ENCODE results near the gene TMEM132C. TPM values are rescaled to one million over a fixed set of nuclear protein-coding genes. Genes with fewer than 3 reads are reported as not detected.
A peak's percentile ranks its signal among the peaks of the same experiment; 100 is the strongest.

The TMEM132C gene
- polyA plus RNA-seq, 2 of the 4 experiments (the other 2 are of a cell fraction) = not detected

- Histone ChIP-seq H3K4me2 (no peak overlapping the region), H3K4me3 (no peak overlapping the region), H3K4me1 (no peaks in the 10 kb centered on the region), H3K27ac (no peak overlapping the region), H3K9me3 (peaks cover 4% of the 10 kb centered on the region; the same call in 1 of the 3 replicates)
- POLR2A ChIA-PET = no interaction called here
- WGBS (ENCODE audit: missing lambda C conversion rate) = 5% methylated on average over 11 of the region's 11 CpGs
- DNase-seq (ENCODE audit: low read depth in 1 of 2, low spot score in 1 of 2) (no peak), FAIRE-seq (no peak), ATAC-seq (no peak)
- TF ChIP-seq CEBPB (IDR thresholded peaks at IDR 0.05) = no peak
- no peak for TF ChIP-seq ATOH8 (CRISPR knock-in tag; IDR thresholded peaks at IDR 0.05; ENCODE audit: low read depth)
- no peak for TF ChIP-seq PBX3 (IDR thresholded peaks at IDR 0.05)
- TF ChIP-seq ZNF302 (CRISPR knock-in tag; IDR thresholded peaks at IDR 0.05) = no peak
- TF ChIP-seq MAX (IDR thresholded peaks at IDR 0.05) = no peak
- no peak for TF ChIP-seq POLR2A (IDR thresholded peaks at IDR 0.05; ENCODE audit: low read length)
- no peak for TF ChIP-seq RNF2 (IDR thresholded peaks at IDR 0.05; ENCODE audit: borderline replicate concordance, low read depth)
- no peak for TF ChIP-seq PHF8 (IDR thresholded peaks at IDR 0.05; ENCODE audit: borderline replicate concordance, low read depth)
- no peak for TF ChIP-seq RARB (CRISPR knock-in tag; IDR thresholded peaks at IDR 0.05)
- no peak for TF ChIP-seq CBX8 (IDR thresholded peaks at IDR 0.05)
- no peak for TF ChIP-seq NPAS2 (CRISPR knock-in tag; IDR thresholded peaks at IDR 0.05; ENCODE audit: borderline replicate concordance)
- TF ChIP-seq ZC3H11A (IDR thresholded peaks at IDR 0.05) = no peak
- TF ChIP-seq HOXB5 (CRISPR knock-in tag; IDR thresholded peaks at IDR 0.05) = no peak
- no peak for TF ChIP-seq ELK1 (IDR thresholded peaks at IDR 0.05; ENCODE audit: low read depth, low read length)
- TF ChIP-seq MAFK (IDR thresholded peaks at IDR 0.05; ENCODE audit: partially characterized antibody) = no peak
- no peak for TF ChIP-seq REST (IDR thresholded peaks at IDR 0.05)
- CTCF ChIA-PET = no interaction called here
Observed at GRCh38 chr12:128570191-128571065, 303.5 kb downstream of the TMEM132C start.

GRCh38 chr12:128571906-128572810 lies 305.2 kb downstream of the TMEM132C start:
- ATAC-seq (peak in 1 of 2 experiments; percentile 53; a peak in 2 of 6 replicates), DNase-seq (ENCODE audit: low read depth in 1 of 2, low spot score in 1 of 2) (peak in 1 of 2 experiments; percentile 34), FAIRE-seq (no peak)
- POLR2A ChIA-PET = no interaction called here
- Histone ChIP-seq H3K9me3 (peaks cover 4% of the 10 kb centered on the region; the same call in 1 of the 3 replicates), H3K27ac (no peak overlapping the region), H3K4me3 (no peak overlapping the region), H3K4me1 (no peaks in the 10 kb centered on the region), H3K4me2 (no peak overlapping the region)
- TF ChIP-seq KDM1A (IDR thresholded peaks at IDR 0.05; ENCODE audit: low read depth) (no peak), SMC3 (IDR thresholded peaks at IDR 0.05) (no peak), FOSB (CRISPR knock-in tag; IDR thresholded peaks at IDR 0.05) (no peak), USF2 (IDR thresholded peaks at IDR 0.05) (peak; percentile 90), JUNB (IDR thresholded peaks at IDR 0.05) (no peak), PBX3 (IDR thresholded peaks at IDR 0.05) (no peak), ZSCAN20 (CRISPR knock-in tag; IDR thresholded peaks at IDR 0.05) (no peak), ZFP36 (IDR thresholded peaks at IDR 0.05; ENCODE audit: borderline replicate concordance, partially characterized antibody) (no peak)
- WGBS (ENCODE audit: missing lambda C conversion rate) = 8% methylated on average over 5 of the region's 7 CpGs
- CTCF ChIA-PET = no interaction called here
